Measurements from ENCODE around the gene SV2B. TPM values are rescaled to one million over a fixed set of nuclear protein-coding genes. Genes with fewer than 3 reads are reported as not detected.

Gene SV2B
- total and polyA plus RNA-seq, 9 of the 15 experiments (the other 6 are each of a cell fraction or from before 2014, with no cell fraction given) = 0.01 to 0.25 (median 0.11) TPM

DNA sequence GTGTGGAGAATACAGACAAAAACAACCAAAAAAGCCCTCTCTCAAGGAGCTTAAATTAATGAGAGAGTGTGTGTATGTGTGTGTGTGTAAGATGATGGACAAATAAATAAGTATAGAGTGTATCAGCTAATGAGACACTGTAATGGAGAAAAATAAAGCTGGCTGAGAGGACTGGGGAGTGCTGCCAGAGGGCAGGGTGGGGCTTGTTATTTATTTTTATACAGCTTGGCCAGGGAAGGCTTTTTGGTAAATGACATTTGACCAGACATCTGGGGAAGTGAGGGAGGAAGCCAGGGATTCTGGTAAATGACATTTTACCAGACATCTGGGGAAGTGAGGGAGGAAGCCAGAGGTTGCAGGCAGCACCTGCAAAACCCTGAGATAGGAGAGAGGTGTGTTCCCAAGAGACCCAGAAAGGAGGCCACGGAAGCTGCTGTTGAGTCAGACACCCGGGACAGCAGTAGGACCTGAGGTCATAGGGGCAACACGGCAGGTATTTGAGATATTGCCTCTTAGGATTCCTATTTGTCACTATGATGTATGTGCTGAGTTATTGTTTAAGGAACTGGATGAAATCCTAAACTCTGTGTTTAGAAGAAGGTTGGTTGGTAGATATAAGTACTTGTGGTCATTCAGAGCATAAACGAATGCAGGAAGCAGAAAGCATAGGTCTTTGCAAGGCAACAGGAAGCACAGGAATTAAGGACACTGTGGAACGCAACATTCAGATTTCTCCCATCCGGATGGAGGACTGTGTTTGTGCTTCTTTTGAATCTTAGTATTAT lies 2.7 kb downstream of the SV2B start (continued):
- TF ChIP-seq NR2C1 (IDR thresholded peaks at IDR 0.05) = no peak
- no peak for TF ChIP-seq NR2C1 (tag; IDR thresholded peaks at IDR 0.05)
- TF ChIP-seq ZFP1 (CRISPR knock-in tag; IDR thresholded peaks at IDR 0.05) = no peak
- no peak for TF ChIP-seq RAD51 (IDR thresholded peaks at IDR 0.05; ENCODE audit: borderline replicate concordance, low read depth)

DNA sequence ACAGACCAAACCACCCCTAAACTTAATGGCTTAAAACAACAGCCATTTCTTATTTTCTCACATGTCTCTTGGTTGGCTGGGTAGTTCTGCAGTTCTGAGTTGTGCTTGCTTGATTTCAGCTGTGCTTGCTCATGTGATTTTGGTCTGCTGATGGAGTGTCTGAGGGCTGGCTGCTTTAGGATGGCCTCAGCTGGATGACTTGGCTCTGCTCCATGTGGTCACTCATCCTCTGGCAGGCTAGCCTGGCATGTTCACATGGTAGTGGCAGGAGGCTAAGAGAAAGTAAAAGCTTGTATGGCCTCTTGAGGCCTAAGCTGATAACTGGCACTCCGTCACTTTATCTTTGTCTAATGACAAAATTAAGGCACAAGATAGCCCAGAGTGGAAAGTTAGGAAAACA lies 4.1 kb downstream of the SV2B start:
- peaks cover 4% of the 10 kb centered on the region for H3K9me1 ChIP-seq (ENCODE audit: control insufficient read depth, insufficient read depth, low read length)
- no peak overlapping the region for H3K4me2 ChIP-seq (ENCODE audit: insufficient read depth, low read length)
- ChIA-PET POLR2A (interaction anchor here (0.7 to 2.2 kb wide), 2 partner anchors 23 to 47 kb away, joined by 3 to 4 read pairs; no protein-coding TSS in a partner anchor), CTCF (ENCODE audit: low intra/inter-chr PET ratio) (no interaction called here)
- H3K4me1 ChIP-seq (replicated peaks in 1 of 2; ENCODE audit: control insufficient read depth in 2 of 2, insufficient read depth in 2 of 2, low read length in 2 of 2) = peaks cover 0 to 7% of the 10 kb centered on the region in 2 experiments; a peak in 3 of 5 replicates
- in situ Hi-C loops (cut with MboI) (no loop called here), intact Hi-C loops (cut with micrococcal nuclease) (no loop called here)
- WGBS (ENCODE audit: insufficient coverage, low coverage, missing lambda C conversion rate) = 0% methylated on average over 1 of the region's 1 CpG
- no peak overlapping the region for H3K9ac ChIP-seq (ENCODE audit: insufficient read depth in 1 of 2, low read depth in 2 of 2, low read length in 2 of 2)
- H3K79me2 ChIP-seq (ENCODE audit: control insufficient read depth, insufficient read depth, low read length) = no peaks in the 10 kb centered on the region
- no peaks in the 10 kb centered on the region for H3K36me3 ChIP-seq (ENCODE audit: control insufficient read depth, insufficient read depth, low read length)
- ATAC-seq (no peak), DNase-seq (ENCODE audit: extremely low read depth in 1 of 4, low spot score in 3 of 4) (no peak), FAIRE-seq (no peak)
- no peak overlapping the region for H3K27ac ChIP-seq (ENCODE audit: extremely low read depth, low read depth, low read length)
- no TSS peak for BruUV-seq (replicated peaks)
- no peaks in the 10 kb centered on the region for H4K20me1 ChIP-seq (replicated peaks; ENCODE audit: control insufficient read depth, insufficient read depth, low read length)
- peaks cover 32 to 45% of the 10 kb centered on the region in 2 experiments for H3K27me3 ChIP-seq (ENCODE audit: control insufficient read depth in 2 of 2, insufficient read depth in 2 of 2, low read length in 2 of 2)
- H2AFZ ChIP-seq (ENCODE audit: low read depth, low read length) = no peak overlapping the region
- H3K4me3 ChIP-seq = no peak overlapping the region
- H3K9me3 ChIP-seq (replicated peaks; ENCODE audit: control insufficient read depth, insufficient read depth, low read depth, low read length) = no peaks in the 10 kb centered on the region
- TF ChIP-seq NEUROD1 (IDR thresholded peaks at IDR 0.05; ENCODE audit: borderline replicate concordance, low read depth, low read length, partially characterized antibody) (no peak), ZNF232 (CRISPR knock-in tag; IDR thresholded peaks at IDR 0.05) (no peak), PHB (CRISPR knock-in tag; IDR thresholded peaks at IDR 0.05) (no peak), ZFP36 (IDR thresholded peaks at IDR 0.05; ENCODE audit: low read depth, low read length, partially characterized antibody) (no peak), POLR2A (conservative IDR thresholded peaks at IDR 0.05) (no peak), JUN (IDR thresholded peaks at IDR 0.05; ENCODE audit: borderline replicate concordance, low read depth, low read length) (no peak), JUN (CRISPR knock-in tag; IDR thresholded peaks at IDR 0.05; ENCODE audit: borderline replicate concordance) (no peak), ZNF24 (IDR thresholded peaks at IDR 0.05) (no peak), ETV5 (CRISPR knock-in tag; IDR thresholded peaks at IDR 0.05; ENCODE audit: low read depth) (no peak), HDAC3 (IDR thresholded peaks at IDR 0.05; ENCODE audit: borderline replicate concordance, partially characterized antibody) (no peak), SETDB1 (IDR thresholded peaks at IDR 0.05; ENCODE audit: low read length) (no peak)
- TF ChIP-seq, protein P1, sequence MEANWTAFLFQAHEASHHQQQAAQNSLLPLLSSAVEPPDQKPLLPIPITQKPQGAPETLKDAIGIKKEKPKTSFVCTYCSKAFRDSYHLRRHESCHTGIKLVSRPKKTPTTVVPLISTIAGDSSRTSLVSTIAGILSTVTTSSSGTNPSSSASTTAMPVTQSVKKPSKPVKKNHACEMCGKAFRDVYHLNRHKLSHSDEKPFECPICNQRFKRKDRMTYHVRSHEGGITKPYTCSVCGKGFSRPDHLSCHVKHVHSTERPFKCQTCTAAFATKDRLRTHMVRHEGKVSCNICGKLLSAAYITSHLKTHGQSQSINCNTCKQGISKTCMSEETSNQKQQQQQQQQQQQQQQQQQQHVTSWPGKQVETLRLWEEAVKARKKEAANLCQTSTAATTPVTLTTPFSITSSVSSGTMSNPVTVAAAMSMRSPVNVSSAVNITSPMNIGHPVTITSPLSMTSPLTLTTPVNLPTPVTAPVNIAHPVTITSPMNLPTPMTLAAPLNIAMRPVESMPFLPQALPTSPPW (CRISPR knock-in tag; IDR thresholded peaks at IDR 0.05) = no peak
- TF ChIP-seq, protein P2, sequence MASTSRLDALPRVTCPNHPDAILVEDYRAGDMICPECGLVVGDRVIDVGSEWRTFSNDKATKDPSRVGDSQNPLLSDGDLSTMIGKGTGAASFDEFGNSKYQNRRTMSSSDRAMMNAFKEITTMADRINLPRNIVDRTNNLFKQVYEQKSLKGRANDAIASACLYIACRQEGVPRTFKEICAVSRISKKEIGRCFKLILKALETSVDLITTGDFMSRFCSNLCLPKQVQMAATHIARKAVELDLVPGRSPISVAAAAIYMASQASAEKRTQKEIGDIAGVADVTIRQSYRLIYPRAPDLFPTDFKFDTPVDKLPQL (IDR thresholded peaks at IDR 0.05; ENCODE audit: extremely low read depth, insufficient read length) = no peak

Data from K562 (cell line).